T-helper 1 cell treated with Interleukin-12 subunit alpha and Interleukin-12 subunit beta and Interleukin-4 antibody, amounts not matched to agents 30 μg/mL and 1 μg/mL, for 36 hours (primary cell): ENCODE results near the gene DRAXIN.
A peak's percentile ranks its signal among the peaks of the same experiment; 100 is the strongest.

ENCODE experiments used
- H3K27ac Mint-ChIP-seq: one replicate; pipeline ENCODE4 v1.8.0; 2021; ENCODE audit warnings: mild to moderate bottlenecking, mixed read lengths
- H3K27me3 Mint-ChIP-seq: one replicate; pipeline ENCODE4 v1.8.0; 2021; ENCODE audit warnings: low read depth, mixed read lengths
- H3K36me3 Mint-ChIP-seq: one replicate; pipeline ENCODE4 v1.8.0; 2021; ENCODE audit warnings: low read depth, mixed read lengths
- H3K4me1 Mint-ChIP-seq: one replicate; pipeline ENCODE4 v1.8.0; 2021; ENCODE audit warnings: low read depth, mixed read lengths
- H3K4me3 Mint-ChIP-seq: one replicate; pipeline ENCODE4 v1.8.0; 2021; ENCODE audit warnings: mild to moderate bottlenecking, moderate library complexity, mixed read lengths
- H3K9me3 Mint-ChIP-seq: one replicate; pipeline ENCODE4 v1.8.0; 2021; ENCODE audit warnings: mixed read lengths

Gene DRAXIN

DNA sequence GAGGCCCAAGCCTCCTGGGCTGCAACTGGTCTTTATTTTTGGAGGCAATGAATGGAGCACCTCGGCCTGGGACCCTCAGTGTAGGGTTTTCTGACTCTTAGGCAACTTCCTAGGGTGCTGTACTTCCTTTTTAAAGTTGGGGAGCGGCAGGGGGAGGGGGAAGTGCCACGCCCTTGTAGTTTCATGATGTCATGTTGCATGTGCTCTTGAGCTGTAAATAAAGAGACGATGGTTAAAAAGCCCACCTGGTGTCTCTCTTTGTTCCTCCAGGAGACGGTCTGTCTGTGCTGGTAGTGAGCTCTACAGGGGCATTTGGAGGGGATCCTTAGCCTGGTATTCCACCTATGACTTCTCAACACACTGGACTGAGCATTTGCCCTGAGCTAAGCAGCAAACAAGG, 34.1 kb downstream of the DRAXIN start:
- Mint-ChIP-seq H3K4me3 (no peak overlapping the region), H3K27ac (no peak overlapping the region), H3K36me3 (peaks cover 2% of the 10 kb centered on the region), H3K27me3 (peaks cover 8% of the 10 kb centered on the region), H3K9me3 (no peaks in the 10 kb centered on the region), H3K4me1 (peaks cover 15% of the 10 kb centered on the region)

DNA sequence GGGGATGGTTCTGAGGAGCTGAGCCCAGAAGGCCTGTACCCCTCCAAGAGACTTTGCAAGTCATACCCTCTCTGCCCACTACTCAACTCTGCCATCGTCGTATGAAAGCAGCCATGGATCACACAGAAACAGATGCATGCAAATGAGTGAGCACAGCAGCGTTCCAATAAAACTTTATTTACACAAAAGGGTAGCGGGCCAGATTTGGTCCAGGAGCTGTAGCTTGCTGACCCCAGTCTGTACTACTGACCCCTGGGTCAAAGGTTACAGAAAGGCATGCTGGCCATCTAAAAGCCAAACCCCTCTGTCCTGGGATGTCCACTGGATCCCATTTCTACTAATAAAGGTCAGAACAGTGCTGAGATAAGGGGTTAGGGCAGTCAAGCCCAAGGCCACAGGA, 35.6 kb downstream of the DRAXIN start:
- Mint-ChIP-seq H3K36me3 (no peaks in the 10 kb centered on the region), H3K4me1 (peaks cover 23% of the 10 kb centered on the region), H3K27me3 (peaks cover 4% of the 10 kb centered on the region), H3K9me3 (no peaks in the 10 kb centered on the region), H3K4me3 (no peak overlapping the region), H3K27ac (no peak overlapping the region)

DNA sequence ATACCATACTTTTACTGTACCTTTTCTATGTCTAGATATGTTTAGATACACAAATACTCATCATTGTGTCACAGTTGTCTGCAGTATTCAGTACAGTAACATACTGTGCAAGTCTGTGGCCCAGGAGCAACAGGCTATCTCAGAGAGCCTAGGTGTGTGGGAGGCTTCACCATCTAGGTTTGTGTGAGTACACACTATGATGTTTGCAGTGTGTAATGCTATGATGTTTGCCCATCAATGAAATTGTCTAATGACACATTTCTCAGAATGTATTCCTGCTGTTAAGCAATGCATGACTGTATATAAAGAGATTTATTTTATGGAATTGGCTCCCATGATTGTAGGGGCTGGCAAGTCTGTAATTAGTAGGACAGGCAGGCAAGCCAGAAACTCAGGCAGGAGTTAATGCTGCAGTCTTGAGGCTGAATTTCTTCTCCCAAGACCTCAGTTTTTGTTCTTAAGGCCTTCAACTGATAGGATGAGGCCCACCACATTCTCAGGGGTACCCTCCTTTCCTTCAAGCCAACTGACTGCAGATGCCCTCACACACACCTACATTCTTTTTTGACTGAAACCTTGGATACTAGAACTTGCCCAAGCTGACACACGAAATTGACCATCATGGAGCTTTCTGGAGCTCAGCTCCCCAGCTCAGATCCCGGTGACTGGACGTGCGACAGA, 36.8 kb downstream of the DRAXIN start:
- peaks cover 27% of the 10 kb centered on the region for H3K4me1 Mint-ChIP-seq
- H3K9me3 Mint-ChIP-seq, result no peaks in the 10 kb centered on the region
- no peak overlapping the region for H3K4me3 Mint-ChIP-seq
- H3K36me3 Mint-ChIP-seq, result no peaks in the 10 kb centered on the region
- H3K27me3 Mint-ChIP-seq, result peaks cover 4% of the 10 kb centered on the region
- no peak overlapping the region for H3K27ac Mint-ChIP-seq

DNA sequence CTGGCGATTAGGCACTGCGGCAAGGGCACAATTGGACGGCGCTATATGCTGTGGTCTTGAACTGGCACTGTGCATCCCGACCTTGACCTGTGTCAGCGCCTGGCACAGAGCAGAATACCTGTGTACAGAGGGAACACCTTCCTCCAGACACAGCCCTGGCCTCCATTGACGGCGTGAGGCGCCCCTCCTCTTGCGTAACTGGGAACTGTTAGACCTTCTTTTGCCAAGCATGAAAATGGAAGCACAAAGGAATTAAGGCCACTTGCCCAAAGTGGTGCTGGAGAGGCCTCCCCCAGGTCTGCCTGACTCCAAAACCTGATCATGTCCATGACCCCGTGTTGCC, 37.6 kb downstream of the DRAXIN start:
- no peak overlapping the region for H3K4me3 Mint-ChIP-seq
- no peaks in the 10 kb centered on the region for H3K36me3 Mint-ChIP-seq
- H3K27ac Mint-ChIP-seq, result no peak overlapping the region

DNA sequence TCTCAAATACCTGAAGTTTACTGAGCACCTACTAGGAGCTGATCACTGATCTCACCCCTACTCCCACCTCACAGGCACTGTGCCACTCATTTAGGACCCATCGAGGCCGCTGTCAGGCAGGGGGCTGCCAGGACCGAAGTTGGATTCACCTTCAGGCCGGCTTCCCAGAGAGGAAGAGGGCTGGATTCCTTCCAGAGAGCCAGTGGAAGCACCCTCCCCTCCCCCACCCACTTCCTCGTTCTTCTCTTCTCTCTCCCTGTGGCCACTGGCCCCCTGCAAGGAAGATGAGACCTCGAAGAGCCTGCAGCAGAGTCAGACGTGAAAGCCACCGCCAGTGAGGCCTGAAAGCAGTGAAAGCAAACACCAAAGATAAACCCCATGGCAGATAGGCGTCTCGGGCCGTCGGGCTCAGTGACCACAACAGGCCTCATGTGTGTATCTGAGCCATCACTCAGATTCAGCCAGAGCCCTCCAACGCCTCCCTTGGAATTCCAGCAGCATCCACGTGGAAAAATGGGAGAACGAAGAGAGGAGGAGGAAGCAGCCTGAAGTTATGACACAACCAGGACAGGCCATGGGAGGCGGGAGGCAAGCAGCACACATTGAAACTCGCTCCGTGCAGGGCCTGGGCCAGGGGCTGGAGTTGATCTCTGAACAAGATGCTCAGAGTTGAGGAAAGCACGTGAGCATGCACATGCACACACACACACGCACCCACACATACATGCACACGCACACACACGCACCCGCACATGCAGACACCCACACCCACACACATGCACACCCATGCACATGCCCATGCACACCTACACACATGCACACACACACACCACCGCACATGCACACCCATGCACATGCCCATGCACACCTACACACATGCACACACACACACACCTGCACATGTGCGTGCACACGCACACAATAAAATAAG, 38.3 kb downstream of the DRAXIN start:
- peaks cover 30% of the 10 kb centered on the region for H3K4me1 Mint-ChIP-seq

More for the DNA sequence above, 37.6 kb downstream of the DRAXIN start:
- Mint-ChIP-seq H3K9me3 (no peaks in the 10 kb centered on the region), H3K27me3 (no peaks in the 10 kb centered on the region), H3K4me1 (peaks cover 30% of the 10 kb centered on the region)

DNA sequence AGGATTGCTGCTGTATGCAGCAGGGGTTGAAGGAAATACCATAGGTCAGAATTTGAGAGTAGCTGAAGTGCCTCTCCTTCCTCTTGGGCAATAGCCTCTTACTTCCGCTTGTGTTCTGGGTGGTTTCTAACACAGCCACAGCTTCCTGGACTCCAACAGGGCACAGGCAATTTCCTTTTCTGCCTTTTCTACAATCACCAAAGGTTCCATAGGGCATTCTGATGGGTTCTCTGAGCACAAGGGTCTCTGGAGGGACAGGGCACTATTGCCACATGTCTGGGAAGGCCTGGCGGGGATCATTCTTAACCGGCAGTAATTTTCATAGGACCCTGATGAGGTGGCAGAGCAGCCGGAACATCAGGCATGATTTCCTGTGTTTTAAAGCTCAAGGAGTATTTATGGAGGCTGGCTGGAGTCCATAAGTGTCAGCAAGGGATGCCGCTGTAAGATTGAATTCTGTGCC, 39.0 kb downstream of the DRAXIN start:
- Mint-ChIP-seq H3K4me1 (peaks cover 32% of the 10 kb centered on the region), H3K36me3 (no peaks in the 10 kb centered on the region), H3K27me3 (no peaks in the 10 kb centered on the region), H3K4me3 (peak overlapping the region; percentile 72), H3K9me3 (no peaks in the 10 kb centered on the region), H3K27ac (peak overlapping the region; percentile 75)

More for the DNA sequence above, 38.3 kb downstream of the DRAXIN start:
- peak overlapping the region; percentile 75 for H3K27ac Mint-ChIP-seq
- no peaks in the 10 kb centered on the region for H3K9me3 Mint-ChIP-seq
- peak overlapping the region; percentile 72 for H3K4me3 Mint-ChIP-seq
- H3K27me3 Mint-ChIP-seq, result no peaks in the 10 kb centered on the region
- H3K36me3 Mint-ChIP-seq, result no peaks in the 10 kb centered on the region

DNA sequence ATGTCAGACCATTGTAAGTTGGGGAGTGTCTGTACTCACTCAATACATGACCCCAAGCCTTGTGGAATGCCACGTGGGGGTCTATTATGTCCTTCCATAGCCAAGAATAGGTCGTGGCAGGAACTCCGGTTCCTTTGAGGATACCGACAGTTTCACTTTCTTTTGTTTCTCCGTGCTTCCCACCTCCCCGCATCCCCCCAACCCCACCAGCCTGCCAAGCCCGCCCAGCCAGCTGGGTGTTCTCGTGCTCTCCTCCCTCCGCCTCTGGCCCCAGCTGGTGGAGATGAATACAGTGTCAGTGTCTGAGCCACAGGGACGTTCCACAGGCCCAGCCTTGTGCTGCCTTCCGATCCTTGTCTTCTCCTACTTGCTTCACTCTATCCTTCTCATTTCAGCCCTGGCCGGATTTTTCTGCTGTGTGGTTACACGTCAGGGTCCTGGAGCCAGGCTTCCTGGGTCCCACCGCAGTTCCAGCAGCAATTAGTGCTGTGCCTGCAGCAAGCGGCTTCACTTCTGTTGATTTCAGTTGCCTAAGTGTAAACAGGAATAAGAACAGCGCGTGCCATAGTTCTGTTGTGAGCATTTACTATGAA, 40.3 kb downstream of the DRAXIN start:
- Mint-ChIP-seq H3K27me3 (no peaks in the 10 kb centered on the region), H3K27ac (peak overlapping the region; percentile 92), H3K4me1 (peaks cover 32% of the 10 kb centered on the region), H3K36me3 (no peaks in the 10 kb centered on the region), H3K9me3 (no peaks in the 10 kb centered on the region), H3K4me3 (peak overlapping the region; percentile 67)

DNA sequence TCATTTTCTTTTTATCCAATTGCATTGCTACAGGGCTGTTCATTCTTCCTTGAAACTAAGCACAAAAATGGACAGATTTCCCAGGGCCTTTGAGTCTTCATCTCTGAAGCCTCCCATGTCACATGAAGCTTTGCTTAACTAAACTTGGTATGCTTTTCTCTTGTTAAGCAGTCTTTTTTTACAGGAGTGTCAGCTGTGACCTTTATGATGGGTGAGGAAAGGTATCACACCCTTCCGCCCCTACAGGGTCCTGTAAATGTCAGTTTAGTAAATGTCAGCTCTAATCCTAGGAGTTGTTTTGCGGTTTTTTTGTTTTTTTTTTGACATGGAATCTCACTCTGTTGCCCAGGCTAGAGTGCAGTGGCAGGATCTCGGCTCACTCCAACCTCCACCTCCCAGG, 41.8 kb downstream of the DRAXIN start:
- no peaks in the 10 kb centered on the region for H3K27me3 Mint-ChIP-seq
- no peak overlapping the region for H3K4me3 Mint-ChIP-seq
- H3K27ac Mint-ChIP-seq, result no peak overlapping the region
- no peaks in the 10 kb centered on the region for H3K9me3 Mint-ChIP-seq
- peaks cover 46% of the 10 kb centered on the region for H3K4me1 Mint-ChIP-seq
- H3K36me3 Mint-ChIP-seq, result peaks cover 3% of the 10 kb centered on the region

DNA sequence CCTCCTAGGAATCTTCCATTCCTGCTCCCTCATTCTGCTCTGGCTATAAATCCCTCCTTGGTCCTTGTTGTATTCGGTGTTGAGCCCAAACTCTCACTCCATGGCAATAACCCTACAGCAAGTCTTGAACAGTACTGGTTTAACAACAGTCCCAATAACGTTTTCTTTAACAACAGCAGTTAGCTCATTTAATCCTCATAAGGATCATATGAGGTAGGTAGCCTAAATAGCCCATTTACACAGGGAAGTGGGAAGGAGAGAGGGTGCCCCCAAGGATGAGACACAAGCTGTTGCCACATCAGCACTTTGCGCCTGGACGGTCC, 44.0 kb downstream of the DRAXIN start:
- no peaks in the 10 kb centered on the region for H3K27me3 Mint-ChIP-seq
- peak overlapping the region; percentile 31 for H3K27ac Mint-ChIP-seq
- H3K4me1 Mint-ChIP-seq, result peaks cover 50% of the 10 kb centered on the region
- peaks cover 5% of the 10 kb centered on the region for H3K36me3 Mint-ChIP-seq
- H3K9me3 Mint-ChIP-seq, result no peaks in the 10 kb centered on the region
- H3K4me3 Mint-ChIP-seq, result peak overlapping the region; percentile 3

DNA sequence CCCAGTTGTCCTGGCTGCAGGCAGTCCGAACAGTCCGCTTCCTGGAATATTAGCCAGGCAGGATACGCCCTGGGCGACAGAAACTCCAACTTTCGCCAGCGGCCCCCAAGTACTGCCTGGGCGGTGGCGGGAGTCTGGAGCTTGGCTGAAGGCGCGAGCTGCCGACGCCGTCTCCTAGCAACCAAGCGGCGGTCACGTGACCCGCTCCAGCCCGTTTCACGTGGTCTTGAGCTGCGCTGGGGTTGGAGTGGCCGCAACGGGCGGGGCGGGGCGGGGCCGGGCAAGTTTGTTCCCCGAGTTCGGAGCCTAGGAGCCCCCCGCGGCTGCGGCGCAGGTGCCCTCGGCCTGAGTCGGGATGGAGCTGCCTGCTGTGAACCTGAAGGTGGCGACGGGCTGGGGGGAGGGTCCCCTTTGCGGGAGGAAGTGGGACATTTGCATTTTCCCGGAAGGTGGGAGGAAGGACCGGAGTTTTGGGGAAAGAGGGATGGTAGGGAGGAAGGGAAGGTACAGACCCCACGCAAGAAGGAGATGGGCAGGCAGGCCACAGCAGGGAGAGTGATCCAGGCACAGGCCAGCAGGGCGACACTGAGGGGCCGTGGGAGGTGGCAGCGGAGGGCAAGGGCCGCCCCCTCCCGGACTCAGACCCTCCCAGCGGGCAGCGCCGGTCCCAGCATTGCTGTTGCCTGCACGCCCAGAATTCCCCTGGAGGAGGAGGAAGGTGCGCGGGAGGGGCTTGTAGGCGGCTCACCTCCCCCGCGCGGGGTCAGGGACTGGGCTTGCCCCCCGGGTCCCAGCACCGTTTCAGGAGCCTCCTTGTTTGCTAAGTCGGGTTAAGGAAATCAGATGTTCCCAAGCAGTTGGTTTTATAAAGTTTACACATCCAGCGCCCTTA, 44.6 kb downstream of the DRAXIN start, which contains the start of gene AGTRAP:
Gene AGTRAP (plus strand): TSS at position 283 of the 892 bp plus-strand sequence. CDS start 73 bp downstream, at position 356.
- H3K27ac Mint-ChIP-seq, result peak within 1 kb of the TSS; percentile 89
- H3K4me3 Mint-ChIP-seq, result peak within 1 kb of the TSS; percentile 95
- peaks cover 54% of the 10 kb centered on the region for H3K4me1 Mint-ChIP-seq
- H3K27me3 Mint-ChIP-seq, result no peaks in the 10 kb centered on the region
- H3K9me3 Mint-ChIP-seq, result no peaks in the 10 kb centered on the region
- peaks cover 5% of the 10 kb centered on the region for H3K36me3 Mint-ChIP-seq

DNA sequence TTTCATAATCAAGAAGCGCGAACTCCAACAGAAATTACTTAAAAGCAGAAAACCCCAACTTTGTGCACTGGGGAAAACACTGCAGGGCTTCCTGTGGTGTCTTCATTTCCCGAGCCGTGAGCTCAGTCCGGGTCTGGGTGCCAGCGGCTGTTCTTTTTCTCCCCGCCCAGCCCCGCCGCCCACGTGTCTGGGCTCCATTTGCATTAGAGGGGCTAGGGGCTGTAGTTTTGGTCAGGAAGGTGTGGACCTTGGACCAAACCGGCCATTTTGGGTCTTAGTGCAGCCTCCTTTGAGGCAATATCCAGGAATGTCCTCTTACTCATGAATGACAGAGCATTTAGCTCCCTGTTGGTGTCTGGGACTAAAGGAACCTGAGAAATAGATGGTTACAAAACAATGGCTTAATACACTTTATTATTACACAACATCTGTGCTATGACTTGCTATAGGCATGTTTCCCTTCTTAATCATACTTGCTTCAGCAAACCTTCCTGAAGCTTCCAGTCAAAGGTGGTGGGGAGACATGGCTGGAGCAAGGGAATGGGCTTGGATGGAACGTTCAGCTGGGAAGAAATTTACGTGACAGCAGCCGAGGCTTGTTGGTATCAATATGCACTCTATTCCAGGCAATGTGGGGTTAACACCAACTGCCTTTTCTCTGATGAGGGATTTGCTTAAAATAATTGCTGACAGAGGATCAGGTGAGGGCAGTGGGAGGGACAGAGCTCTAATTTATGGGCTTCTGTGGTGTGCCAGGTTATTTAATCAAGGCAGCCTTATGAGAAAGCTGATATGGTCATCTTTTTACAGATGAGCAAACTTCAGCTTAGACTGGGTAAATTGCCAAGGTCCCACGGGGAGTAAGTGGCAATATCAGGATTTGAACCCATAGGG, 45.5 kb downstream of the DRAXIN start:
- Mint-ChIP-seq H3K4me1 (peaks cover 56% of the 10 kb centered on the region), H3K27me3 (no peaks in the 10 kb centered on the region), H3K36me3 (peaks cover 5% of the 10 kb centered on the region)

DNA sequence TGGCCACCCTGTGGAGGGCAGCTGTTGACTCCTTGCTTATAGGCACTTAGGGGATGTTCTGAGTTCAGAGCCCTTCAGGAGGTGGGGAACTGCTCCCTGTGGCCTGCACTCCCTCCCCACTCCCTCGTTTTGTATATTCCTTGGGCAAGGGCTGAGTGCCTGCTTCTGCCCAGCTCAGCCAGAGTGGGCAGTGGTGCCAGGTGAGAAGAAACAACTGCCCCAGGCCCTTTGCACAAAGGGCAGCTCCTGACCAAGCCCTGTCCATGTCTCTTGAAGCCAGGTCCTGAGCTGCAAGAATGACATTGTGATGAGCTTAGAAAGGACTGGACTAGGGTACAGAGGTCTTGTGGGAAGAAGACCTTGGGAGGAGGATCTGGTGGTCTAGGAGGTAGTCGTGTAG, 46.6 kb downstream of the DRAXIN start:
- H3K4me1 Mint-ChIP-seq, result peaks cover 63% of the 10 kb centered on the region
- H3K27me3 Mint-ChIP-seq, result no peaks in the 10 kb centered on the region
- peak overlapping the region; percentile 38 for H3K4me3 Mint-ChIP-seq
- peaks cover 8% of the 10 kb centered on the region for H3K36me3 Mint-ChIP-seq
- H3K27ac Mint-ChIP-seq, result no peak overlapping the region
- H3K9me3 Mint-ChIP-seq, result no peaks in the 10 kb centered on the region

More for the DNA sequence above, 45.5 kb downstream of the DRAXIN start:
- H3K4me3 Mint-ChIP-seq, result peak overlapping the region; percentile 95
- H3K9me3 Mint-ChIP-seq, result no peaks in the 10 kb centered on the region
- peak overlapping the region; percentile 62 for H3K27ac Mint-ChIP-seq

DNA sequence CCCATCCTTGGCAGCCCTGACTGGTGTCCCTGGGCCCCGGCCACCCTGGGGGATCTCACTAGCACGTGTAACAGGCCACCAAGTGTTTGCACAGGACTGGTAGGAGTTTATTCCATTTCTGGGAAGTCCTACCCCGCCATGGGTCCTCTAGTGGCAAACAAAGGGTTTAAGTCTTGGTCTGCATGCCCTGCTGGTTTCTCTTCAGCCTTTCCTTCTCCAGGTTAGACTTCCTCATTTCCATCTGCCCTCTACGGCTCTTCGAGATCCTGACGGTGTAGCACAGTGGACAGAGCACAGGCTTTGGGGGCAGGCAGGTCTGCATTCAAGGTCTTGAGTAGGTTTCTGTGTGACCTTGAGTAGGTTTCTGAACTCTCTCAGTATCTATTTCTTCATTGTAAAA, 47.3 kb downstream of the DRAXIN start:
- H3K36me3 Mint-ChIP-seq, result peaks cover 8% of the 10 kb centered on the region
- no peaks in the 10 kb centered on the region for H3K9me3 Mint-ChIP-seq
- no peaks in the 10 kb centered on the region for H3K27me3 Mint-ChIP-seq
- H3K27ac Mint-ChIP-seq, result no peak overlapping the region
- H3K4me3 Mint-ChIP-seq, result no peak overlapping the region
- H3K4me1 Mint-ChIP-seq, result peaks cover 57% of the 10 kb centered on the region
